PC-9 (cell line): Measurements from ENCODE around the gene ZNF81. TPM values are rescaled to one million over a fixed set of nuclear protein-coding genes. Genes with fewer than 3 reads are reported as not detected.

Experiments used
- BruUV-seq: library from RNA; stranded (reverse); fragments of 400-500 nt; replicated peaks from 2 replicates; lab custom pipeline; 2021; lab: Mats Ljungman, UMichigan
- CTCF ChIA-PET: fragments of 300-600 bp; sonication (Branson Sonifier 250); formaldehyde crosslinking; loops from one replicate; lab custom pipeline; 2022; ENCODE audit warnings: antibody characterized with exemption; lab: Charles Lee
- POLR2A ChIA-PET: fragments of 300-600 bp; sonication (Branson Sonifier 250); formaldehyde crosslinking; loops from one replicate; lab custom pipeline; 2022; ENCODE audit warnings: antibody characterized with exemption; ENCODE audit not compliant: unreplicated experiment; lab: Charles Lee
- DNase-seq, 2 experiments: peaks; one replicate each; pipeline versions ENCODE4 v3.0.0 to v3.0.0-alpha.2; 2015 to 2022; ENCODE audit warnings: mixed read lengths in 1 of 2
- H2AFZ ChIP-seq: fragments of 200-600 bp; sonication (generic); 2 replicates; pipeline ENCODE4 v1.8.1; 2017; ENCODE audit warnings: antibody characterized with exemption
- H3F3A ChIP-seq: fragments of 200-600 bp; sonication (generic); 2 replicates; pipeline ENCODE4 v1.8.1; 2017; ENCODE audit warnings: antibody characterized with exemption, mild to moderate bottlenecking, low read depth; ENCODE audit not compliant: insufficient read depth
- H3K27ac ChIP-seq: fragments of 200-600 bp; sonication (generic); 2 replicates; pipeline ENCODE4 v1.6.1; 2016; ENCODE audit warnings: mixed run types
- H3K27me3 ChIP-seq: fragments of 200-600 bp; sonication (generic); 2 replicates; pipeline ENCODE4 v1.6.1; 2016; ENCODE audit warnings: low read depth, mixed run types; ENCODE audit not compliant: insufficient read depth
- H3K36me3 ChIP-seq: fragments of 200-600 bp; sonication (generic); 2 replicates; pipeline ENCODE4 v1.6.1; 2016; ENCODE audit warnings: low read depth, mixed run types
- H3K4me1 ChIP-seq: fragments of 200-600 bp; sonication (generic); replicated peaks from 2 replicates; pipeline ENCODE4 v1.6.1; 2016; ENCODE audit warnings: mixed run types; ENCODE audit not compliant: insufficient read depth
- H3K4me2 ChIP-seq: fragments of 200-600 bp; sonication (generic); 2 replicates; pipeline ENCODE4 v1.6.1; 2017; ENCODE audit warnings: mixed run types
- H3K4me3 ChIP-seq: fragments of 200-600 bp; sonication (generic); 2 replicates; pipeline ENCODE4 v1.6.1; 2016; ENCODE audit warnings: mixed run types
- H3K79me2 ChIP-seq: fragments of 200-600 bp; sonication (generic); 2 replicates; pipeline ENCODE4 v1.6.1; 2017; ENCODE audit warnings: low read depth, mixed run types
- H3K9me2 ChIP-seq: fragments of 200-600 bp; sonication (generic); 2 replicates; pipeline ENCODE4 v1.8.1; 2017; ENCODE audit warnings: mild to moderate bottlenecking; ENCODE audit not compliant: insufficient read depth
- H3K9me3 ChIP-seq: fragments of 200-600 bp; sonication (generic); 2 replicates; pipeline ENCODE4 v1.8.1; 2016; ENCODE audit warnings: low read depth; ENCODE audit not compliant: insufficient read depth
- H4K20me1 ChIP-seq: fragments of 200-600 bp; sonication (generic); 2 replicates; pipeline ENCODE4 v1.8.1; 2017; ENCODE audit not compliant: insufficient read depth
- CTCF ChIP-seq: fragments of 200-600 bp; sonication (generic); conservative IDR thresholded peaks from 2 replicates; pipeline ENCODE4 v1.6.1; 2017; ENCODE audit warnings: mixed run types, antibody characterized with exemption, mild to moderate bottlenecking, moderate library complexity
- EZH2 ChIP-seq: fragments of 200-600 bp; sonication (generic); IDR thresholded peaks from 2 replicates; pipeline ENCODE4 v1.8.0; 2017; ENCODE audit warnings: antibody characterized with exemption, low read depth
- intact Hi-C: fragments of 100-400 bp; cut with micrococcal nuclease; formaldehyde crosslinking; loops from one replicate; pipeline ENCODE4 v1.10.0; 2022; ENCODE audit not compliant: unreplicated experiment
- total RNA-seq: library from RNA; stranded (reverse); gene quantifications from 2 replicates; pipeline ENCODE4 v1.2.3, GENCODE V29; 2021

The ZNF81 gene
- total RNA-seq, 1 experiment from 2014 or later, result 2.0 TPM

- Histone ChIP-seq H3K27me3 (no peaks in the 10 kb centered on the region), H3K4me2 (no peak overlapping the region), H3K9me2 (no peaks in the 10 kb centered on the region), H3K36me3 (no peaks in the 10 kb centered on the region), H3K4me1 (no peaks in the 10 kb centered on the region), H3K9me3 (no peaks in the 10 kb centered on the region), H4K20me1 (no peaks in the 10 kb centered on the region), H3F3A (no peaks in the 10 kb centered on the region), H3K79me2 (no peaks in the 10 kb centered on the region), H3K27ac (no peak overlapping the region), H3K4me3 (no peak overlapping the region), H2AFZ (no peak overlapping the region)
- DNase-seq, result no peak
- CTCF ChIA-PET, result no interaction called here
- intact Hi-C loops, result no loop called here
- TF ChIP-seq CTCF (no peak), EZH2 (no peak)
- POLR2A ChIA-PET, result no interaction called here
- no TSS peak for BruUV-seq
Observed at GRCh38 chrX:47814851-47815250, 21.9 kb upstream of the ZNF81 start.

- Histone ChIP-seq H3K36me3 (no peaks in the 10 kb centered on the region), H3K4me3 (no peak overlapping the region), H3K9me2 (no peaks in the 10 kb centered on the region), H2AFZ (no peak overlapping the region), H3K27me3 (no peaks in the 10 kb centered on the region), H4K20me1 (no peaks in the 10 kb centered on the region), H3K4me1 (no peaks in the 10 kb centered on the region), H3F3A (no peaks in the 10 kb centered on the region), H3K4me2 (no peak overlapping the region), H3K9me3 (no peaks in the 10 kb centered on the region), H3K79me2 (no peaks in the 10 kb centered on the region), H3K27ac (no peak overlapping the region)
- TF ChIP-seq EZH2 (no peak), CTCF (no peak)
- no TSS peak for BruUV-seq
- DNase-seq, result no peak
- ChIA-PET POLR2A (no interaction called here), CTCF (no interaction called here)
- intact Hi-C loops, result no loop called here
Observed at GRCh38 chrX:47815901-47816845, 20.5 kb upstream of the ZNF81 start.

- ChIA-PET POLR2A (no interaction called here), CTCF (no interaction called here)
- H3K36me3 ChIP-seq, result no peaks in the 10 kb centered on the region
Observed at GRCh38 chrX:47817421-47817820, 19.3 kb upstream of the ZNF81 start.

More at GRCh38 chrX:47817421-47817820, 19.3 kb upstream of the ZNF81 start:
- Histone ChIP-seq H3K79me2 (no peaks in the 10 kb centered on the region), H3K4me1 (no peaks in the 10 kb centered on the region), H3K27me3 (no peaks in the 10 kb centered on the region), H3K9me3 (no peaks in the 10 kb centered on the region), H3F3A (no peaks in the 10 kb centered on the region), H2AFZ (no peak overlapping the region), H3K4me2 (no peak overlapping the region), H3K27ac (no peak overlapping the region), H4K20me1 (no peaks in the 10 kb centered on the region), H3K4me3 (no peak overlapping the region), H3K9me2 (no peaks in the 10 kb centered on the region)
- BruUV-seq, result no TSS peak
- intact Hi-C loops, result no loop called here
- TF ChIP-seq EZH2 (no peak), CTCF (no peak)
- DNase-seq, result no peak
